B cell (primary cell): ENCODE measurements around the gene CORO1C.
"Not testable (repeated sequence)": the region's sequence is repeated elsewhere in the genome, so short reads cannot be mapped to it uniquely, and the experiment has no call there.

ENCODE experiments used
- CTCF ChIP-seq: fragments of 200-600 bp; IDR thresholded peaks from one replicate; pipeline ENCODE4 v1.8.0; 2022; ENCODE audit warnings: antibody characterized with exemption, mild to moderate bottlenecking
- EZH2 ChIP-seq: IDR thresholded peaks from 2 replicates; pipeline ENCODE4 v1.6.1; 2012; ENCODE audit warnings: borderline replicate concordance, low read depth, mild to moderate bottlenecking, moderate library complexity, low read length; ENCODE audit not compliant: insufficient read depth, poor library complexity, severe bottlenecking

GRCh38 chr12:108658115-108658514 is 73.2 kb downstream of the CORO1C start:
- not testable (repeated sequence) for TF ChIP-seq CTCF, EZH2
